ENCODE measurements around the gene CABLES1.

DNA sequence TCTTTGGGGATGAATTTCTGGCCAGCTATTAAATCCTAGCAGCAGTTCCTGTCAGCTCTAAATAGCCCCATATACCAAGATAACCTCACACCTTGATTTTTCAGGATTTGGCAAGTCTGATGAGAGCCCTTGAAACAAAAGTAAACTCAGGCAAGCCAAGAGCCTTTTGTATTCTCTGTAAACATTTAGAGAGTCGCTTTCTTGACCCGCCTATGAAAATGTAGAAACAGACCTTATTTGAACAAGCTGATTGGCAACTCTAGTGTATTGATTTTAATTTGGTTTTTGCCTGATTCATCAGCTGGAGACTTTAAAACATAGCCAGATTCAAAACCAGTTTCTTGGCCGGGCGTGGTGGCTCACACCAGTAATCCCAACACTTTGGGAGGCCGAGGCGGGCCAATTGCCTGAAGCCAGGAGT lies 43.4 kb downstream of the CABLES1 start:
- no peak for TF ChIP-seq POLR2A (IDR thresholded peaks at IDR 0.05; ENCODE audit: control extremely low read depth in 1 of 2, low read depth in 2 of 2, low read length in 2 of 2)
- TF ChIP-seq CHD1 (IDR thresholded peaks at IDR 0.05; ENCODE audit: low read depth, low read length): no peak
- no peak for TF ChIP-seq TAF1 (IDR thresholded peaks at IDR 0.05; ENCODE audit: low read depth, low read length)
- no peak for TF ChIP-seq RNF2 (IDR thresholded peaks at IDR 0.05; ENCODE audit: borderline replicate concordance, low read depth, low read length, missing control alignments, poor library complexity, severe bottlenecking)
- TF ChIP-seq CREB1 (IDR thresholded peaks at IDR 0.05): no peak
- TF ChIP-seq, protein P1, sequence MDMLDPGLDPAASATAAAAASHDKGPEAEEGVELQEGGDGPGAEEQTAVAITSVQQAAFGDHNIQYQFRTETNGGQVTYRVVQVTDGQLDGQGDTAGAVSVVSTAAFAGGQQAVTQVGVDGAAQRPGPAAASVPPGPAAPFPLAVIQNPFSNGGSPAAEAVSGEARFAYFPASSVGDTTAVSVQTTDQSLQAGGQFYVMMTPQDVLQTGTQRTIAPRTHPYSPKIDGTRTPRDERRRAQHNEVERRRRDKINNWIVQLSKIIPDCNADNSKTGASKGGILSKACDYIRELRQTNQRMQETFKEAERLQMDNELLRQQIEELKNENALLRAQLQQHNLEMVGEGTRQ (IDR thresholded peaks at IDR 0.05; ENCODE audit: low read length): no peak
- TF ChIP-seq, protein P2, sequence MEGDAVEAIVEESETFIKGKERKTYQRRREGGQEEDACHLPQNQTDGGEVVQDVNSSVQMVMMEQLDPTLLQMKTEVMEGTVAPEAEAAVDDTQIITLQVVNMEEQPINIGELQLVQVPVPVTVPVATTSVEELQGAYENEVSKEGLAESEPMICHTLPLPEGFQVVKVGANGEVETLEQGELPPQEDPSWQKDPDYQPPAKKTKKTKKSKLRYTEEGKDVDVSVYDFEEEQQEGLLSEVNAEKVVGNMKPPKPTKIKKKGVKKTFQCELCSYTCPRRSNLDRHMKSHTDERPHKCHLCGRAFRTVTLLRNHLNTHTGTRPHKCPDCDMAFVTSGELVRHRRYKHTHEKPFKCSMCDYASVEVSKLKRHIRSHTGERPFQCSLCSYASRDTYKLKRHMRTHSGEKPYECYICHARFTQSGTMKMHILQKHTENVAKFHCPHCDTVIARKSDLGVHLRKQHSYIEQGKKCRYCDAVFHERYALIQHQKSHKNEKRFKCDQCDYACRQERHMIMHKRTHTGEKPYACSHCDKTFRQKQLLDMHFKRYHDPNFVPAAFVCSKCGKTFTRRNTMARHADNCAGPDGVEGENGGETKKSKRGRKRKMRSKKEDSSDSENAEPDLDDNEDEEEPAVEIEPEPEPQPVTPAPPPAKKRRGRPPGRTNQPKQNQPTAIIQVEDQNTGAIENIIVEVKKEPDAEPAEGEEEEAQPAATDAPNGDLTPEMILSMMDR (IDR thresholded peaks at IDR 0.05; ENCODE audit: control extremely low read depth in 1 of 3, insufficient read depth in 1 of 3, low read depth in 1 of 3, low read length in 3 of 3): no peak
- no peak for TF ChIP-seq EZH2 (IDR thresholded peaks at IDR 0.05; ENCODE audit: low read depth, low read length, severe bottlenecking)
- TF ChIP-seq ZNF274 (IDR thresholded peaks at IDR 0.05; ENCODE audit: borderline replicate concordance, extremely low read depth, low read length): no peak
- no peak for TF ChIP-seq HDAC2 (IDR thresholded peaks at IDR 0.05; ENCODE audit: borderline replicate concordance in 1 of 2, low read depth in 2 of 2, low read length in 2 of 2)
- TF ChIP-seq JUND (IDR thresholded peaks at IDR 0.05; ENCODE audit: low read length): no peak
- no peak for TF ChIP-seq POLR2AphosphoS5 (IDR thresholded peaks at IDR 0.05; ENCODE audit: low read depth, low read length)
- TF ChIP-seq RFX5 (IDR thresholded peaks at IDR 0.05; ENCODE audit: borderline replicate concordance, low read depth, low read length): no peak
